Activated naive CD8-positive, alpha-beta T cell treated with anti-CD3 and anti-CD28 coated beads for 36 hours (primary cell): ENCODE data around the gene PCYT2. TPM values are rescaled to one million over a fixed set of nuclear protein-coding genes. Genes with fewer than 3 reads are reported as not detected.
A peak's percentile ranks its signal among the peaks of the same experiment; 100 is the strongest.

Experiments used
- DNase-seq: peaks from one replicate; pipeline ENCODE4 v3.0.0; 2021
- H3K27ac Mint-ChIP-seq: one replicate; pipeline ENCODE4 v1.8.0; 2022; ENCODE audit warnings: mild to moderate bottlenecking, moderate library complexity, mixed read lengths
- H3K27me3 Mint-ChIP-seq: one replicate; pipeline ENCODE4 v1.8.0; 2022; ENCODE audit warnings: mild to moderate bottlenecking, mixed read lengths
- H3K36me3 Mint-ChIP-seq: one replicate; pipeline ENCODE4 v1.8.0; 2021; ENCODE audit warnings: mild to moderate bottlenecking, mixed read lengths
- H3K4me1 Mint-ChIP-seq: one replicate; pipeline ENCODE4 v1.8.0; 2021; ENCODE audit warnings: mixed read lengths
- H3K4me3 Mint-ChIP-seq: one replicate; pipeline ENCODE4 v1.8.0; 2022; ENCODE audit warnings: mild to moderate bottlenecking, moderate library complexity, mixed read lengths
- H3K9me3 Mint-ChIP-seq: one replicate; pipeline ENCODE4 v1.8.0; 2022; ENCODE audit warnings: mixed read lengths
- total RNA-seq, 2 experiments: library from RNA; stranded (reverse); gene quantifications; one replicate each; pipeline ENCODE4 v1.2.3, GENCODE V29; 2021

The PCYT2 gene
- total RNA-seq, 2 experiments from 2014 or later = 20.8 to 21.4 TPM

- Mint-ChIP-seq H3K4me1 (peaks cover 2% of the 10 kb centered on the region), H3K27me3 (no peaks in the 10 kb centered on the region), H3K27ac (no peak overlapping the region), H3K9me3 (no peaks in the 10 kb centered on the region), H3K4me3 (no peak overlapping the region), H3K36me3 (no peaks in the 10 kb centered on the region)
- no peak for DNase-seq
Observed at GRCh38 chr17:81951785-81952684, 40.8 kb upstream of the PCYT2 start.

GRCh38 chr17:81950501-81950900, 39.3 kb upstream of the PCYT2 start:
- Mint-ChIP-seq H3K27me3 (no peaks in the 10 kb centered on the region), H3K4me1 (peaks cover 2% of the 10 kb centered on the region), H3K27ac (no peak overlapping the region), H3K36me3 (no peaks in the 10 kb centered on the region), H3K4me3 (no peak overlapping the region), H3K9me3 (no peaks in the 10 kb centered on the region)
- no peak for DNase-seq

- DNase-seq = no peak
- H3K4me3 Mint-ChIP-seq = no peak overlapping the region
- H3K9me3 Mint-ChIP-seq = no peaks in the 10 kb centered on the region
- no peaks in the 10 kb centered on the region for H3K36me3 Mint-ChIP-seq
- H3K4me1 Mint-ChIP-seq = peaks cover 2% of the 10 kb centered on the region
- no peak overlapping the region for H3K27ac Mint-ChIP-seq
- H3K27me3 Mint-ChIP-seq = peaks cover 5% of the 10 kb centered on the region
Observed at GRCh38 chr17:81948635-81949378, 37.6 kb upstream of the PCYT2 start.

GRCh38 chr17:81947189-81947588, 36.0 kb upstream of the PCYT2 start, which contains the start of gene MYADML2:
Gene MYADML2, minus strand, starts transcription at chr17:81947233. Its CDS starts 5,492 bp downstream, at chr17:81941741.
- H3K36me3 Mint-ChIP-seq = no peaks in the 10 kb centered on the region
- H3K9me3 Mint-ChIP-seq = no peaks in the 10 kb centered on the region
- DNase-seq = no peak
- H3K27ac Mint-ChIP-seq = no peak within 1 kb of the TSS
- H3K27me3 Mint-ChIP-seq = peaks cover 16% of the 10 kb centered on the region
- peaks cover 2% of the 10 kb centered on the region for H3K4me1 Mint-ChIP-seq
- H3K4me3 Mint-ChIP-seq = no peak within 1 kb of the TSS

GRCh38 chr17:81944858-81945257, 33.7 kb upstream of the PCYT2 start:
- H3K36me3 Mint-ChIP-seq = no peaks in the 10 kb centered on the region
- DNase-seq = no peak
- H3K4me1 Mint-ChIP-seq = no peaks in the 10 kb centered on the region
- no peak overlapping the region for H3K27ac Mint-ChIP-seq
- H3K9me3 Mint-ChIP-seq = no peaks in the 10 kb centered on the region
- no peak overlapping the region for H3K4me3 Mint-ChIP-seq
- H3K27me3 Mint-ChIP-seq = peaks cover 23% of the 10 kb centered on the region

- H3K36me3 Mint-ChIP-seq = no peaks in the 10 kb centered on the region
- H3K4me1 Mint-ChIP-seq = peaks cover 4% of the 10 kb centered on the region
- peaks cover 23% of the 10 kb centered on the region for H3K27me3 Mint-ChIP-seq
- no peak overlapping the region for H3K4me3 Mint-ChIP-seq
- no peak for DNase-seq
- H3K27ac Mint-ChIP-seq = no peak overlapping the region
- no peaks in the 10 kb centered on the region for H3K9me3 Mint-ChIP-seq
Observed at GRCh38 chr17:81942167-81942553, 31.0 kb upstream of the PCYT2 start.

GRCh38 chr17:81941484-81942166, 30.4 kb upstream of the PCYT2 start:
- Mint-ChIP-seq H3K27me3 (peaks cover 23% of the 10 kb centered on the region), H3K4me1 (peaks cover 4% of the 10 kb centered on the region), H3K36me3 (peaks cover under 1% of the 10 kb centered on the region)

GRCh38 chr17:81940538-81941483, 29.6 kb upstream of the PCYT2 start:
- Mint-ChIP-seq H3K4me1 (peaks cover 7% of the 10 kb centered on the region), H3K27ac (no peak overlapping the region), H3K27me3 (peaks cover 23% of the 10 kb centered on the region), H3K4me3 (no peak overlapping the region), H3K36me3 (peaks cover 5% of the 10 kb centered on the region), H3K9me3 (no peaks in the 10 kb centered on the region)
- DNase-seq = no peak

More at GRCh38 chr17:81941484-81942166, 30.4 kb upstream of the PCYT2 start:
- no peak for DNase-seq
- Mint-ChIP-seq H3K27ac (no peak overlapping the region), H3K4me3 (no peak overlapping the region), H3K9me3 (no peaks in the 10 kb centered on the region)

- Mint-ChIP-seq H3K9me3 (no peaks in the 10 kb centered on the region), H3K27me3 (peaks cover 23% of the 10 kb centered on the region), H3K4me1 (peaks cover 9% of the 10 kb centered on the region), H3K4me3 (no peak overlapping the region), H3K27ac (no peak overlapping the region), H3K36me3 (peaks cover 9% of the 10 kb centered on the region)
- no peak for DNase-seq
Observed at GRCh38 chr17:81939881-81940385, 28.7 kb upstream of the PCYT2 start.

GRCh38 chr17:81939218-81939617, 28.0 kb upstream of the PCYT2 start:
- Mint-ChIP-seq H3K4me3 (no peak overlapping the region), H3K4me1 (peaks cover 9% of the 10 kb centered on the region), H3K36me3 (peaks cover 9% of the 10 kb centered on the region), H3K9me3 (no peaks in the 10 kb centered on the region), H3K27ac (no peak overlapping the region), H3K27me3 (peaks cover 22% of the 10 kb centered on the region)
- DNase-seq = no peak

- no peak for DNase-seq
- peak overlapping the region; percentile 70 for H3K27ac Mint-ChIP-seq
- peaks cover 26% of the 10 kb centered on the region for H3K4me1 Mint-ChIP-seq
Observed at GRCh38 chr17:81935709-81936084, 24.5 kb upstream of the PCYT2 start.

GRCh38 chr17:81934850-81935708, 23.9 kb upstream of the PCYT2 start:
- no peaks in the 10 kb centered on the region for H3K9me3 Mint-ChIP-seq
- DNase-seq = no peak
- H3K4me1 Mint-ChIP-seq = peaks cover 26% of the 10 kb centered on the region
- H3K27ac Mint-ChIP-seq = peak overlapping the region; percentile 70
- peaks cover 5% of the 10 kb centered on the region for H3K27me3 Mint-ChIP-seq
- peaks cover 19% of the 10 kb centered on the region for H3K36me3 Mint-ChIP-seq
- H3K4me3 Mint-ChIP-seq = peak overlapping the region; percentile 89

More at GRCh38 chr17:81935709-81936084, 24.5 kb upstream of the PCYT2 start:
- Mint-ChIP-seq H3K9me3 (no peaks in the 10 kb centered on the region), H3K27me3 (peaks cover 9% of the 10 kb centered on the region), H3K36me3 (peaks cover 19% of the 10 kb centered on the region), H3K4me3 (peak overlapping the region; percentile 89)

GRCh38 chr17:81934098-81934757, 23.0 kb upstream of the PCYT2 start:
- Mint-ChIP-seq H3K27me3 (peaks cover 7% of the 10 kb centered on the region), H3K4me1 (peaks cover 26% of the 10 kb centered on the region), H3K9me3 (no peaks in the 10 kb centered on the region), H3K36me3 (peaks cover 19% of the 10 kb centered on the region), H3K27ac (no peak overlapping the region), H3K4me3 (no peak overlapping the region)
- no peak for DNase-seq
